ENCODE measurements around the gene NOB1. TPM values are rescaled to one million over a fixed set of nuclear protein-coding genes. Genes with fewer than 3 reads are reported as not detected.

The NOB1 gene
- total RNA-seq, 1 experiment from 2014 or later: 15.3 TPM

- Histone ChIP-seq H3K36me3 (peaks cover 67% of the 10 kb centered on the region), H3K27ac (no peak overlapping the region), H3K9me3 (replicated peaks) (no peaks in the 10 kb centered on the region), H3K4me3 (no peak overlapping the region), H3K4me1 (replicated peaks) (no peaks in the 10 kb centered on the region), H3K27me3 (replicated peaks) (no peaks in the 10 kb centered on the region)
- DNase-seq (ENCODE audit: low read depth in 1 of 2, low spot score in 2 of 2): no peak
These were observed 51.1 kb downstream of the NOB1 start for GRCh38 chr16:69703638-69704037.

GRCh38 chr16:69701866-69702265 is 52.9 kb downstream of the NOB1 start:
- H3K36me3 ChIP-seq: peaks cover 70% of the 10 kb centered on the region
- no peak for DNase-seq (ENCODE audit: low read depth in 1 of 2, low spot score in 2 of 2)

DNA sequence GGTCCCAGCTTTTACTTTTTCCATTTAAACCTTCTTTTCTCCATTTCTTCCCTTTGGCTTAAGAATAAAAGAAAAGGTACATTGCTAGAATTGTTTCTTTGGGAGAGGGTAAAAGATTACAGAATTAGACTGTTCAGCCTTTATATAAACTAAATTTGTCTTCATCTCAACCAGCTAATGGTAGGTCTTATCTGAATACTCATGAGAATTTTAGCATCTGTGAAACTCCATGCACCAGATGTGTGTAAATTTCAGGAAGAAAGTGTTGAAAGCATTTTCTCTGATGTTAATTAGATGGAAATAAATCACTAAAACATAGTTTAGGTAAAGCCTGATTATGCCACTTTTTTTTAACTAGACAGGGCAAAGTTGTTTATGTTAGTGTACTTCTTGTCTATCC is 53.3 kb downstream of the NOB1 start:
- no peaks in the 10 kb centered on the region for H3K4me1 ChIP-seq (replicated peaks)
- DNase-seq (ENCODE audit: low read depth in 1 of 2, low spot score in 2 of 2): no peak
- H3K27ac ChIP-seq: no peak overlapping the region
- H3K36me3 ChIP-seq: peaks cover 71% of the 10 kb centered on the region
- no peak overlapping the region for H3K4me3 ChIP-seq
- H3K9me3 ChIP-seq (replicated peaks): no peaks in the 10 kb centered on the region
- no peaks in the 10 kb centered on the region for H3K27me3 ChIP-seq (replicated peaks)

More at GRCh38 chr16:69701866-69702265, 52.9 kb downstream of the NOB1 start:
- H3K4me3 ChIP-seq: no peak overlapping the region
- H3K9me3 ChIP-seq (replicated peaks): no peaks in the 10 kb centered on the region
- no peaks in the 10 kb centered on the region for H3K4me1 ChIP-seq (replicated peaks)
- H3K27ac ChIP-seq: no peak overlapping the region
- H3K27me3 ChIP-seq (replicated peaks): no peaks in the 10 kb centered on the region

GRCh38 chr16:69699915-69700314 is 54.8 kb downstream of the NOB1 start:
- Histone ChIP-seq H3K36me3 (peaks cover 83% of the 10 kb centered on the region), H3K27me3 (replicated peaks) (no peaks in the 10 kb centered on the region), H3K9me3 (replicated peaks) (no peaks in the 10 kb centered on the region), H3K4me3 (no peak overlapping the region), H3K27ac (no peak overlapping the region), H3K4me1 (replicated peaks) (no peaks in the 10 kb centered on the region)
- no peak for DNase-seq (ENCODE audit: low read depth in 1 of 2, low spot score in 2 of 2)

DNA sequence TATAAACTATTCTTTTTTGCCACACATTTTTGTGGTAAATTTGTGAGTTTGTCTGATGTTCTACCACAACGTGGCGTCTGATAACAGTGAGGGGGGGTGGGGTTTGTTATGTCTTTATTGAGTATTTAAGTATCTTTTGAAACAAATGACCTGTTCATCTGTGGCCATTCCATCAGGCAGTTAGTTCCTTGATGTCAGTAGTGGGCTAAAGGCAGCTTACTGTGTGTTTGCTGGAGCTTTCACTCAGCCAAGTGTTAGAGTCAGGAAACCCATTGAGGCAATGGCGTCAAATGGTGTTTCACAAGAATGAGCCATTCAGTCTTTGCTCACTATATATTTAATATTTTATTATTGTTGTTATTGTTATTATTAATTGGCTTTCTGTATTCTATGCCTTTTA is 56.3 kb downstream of the NOB1 start:
- no peak for DNase-seq (ENCODE audit: low read depth in 1 of 2, low spot score in 2 of 2)
- Histone ChIP-seq H3K27ac (no peak overlapping the region), H3K36me3 (peaks cover 86% of the 10 kb centered on the region), H3K9me3 (replicated peaks) (no peaks in the 10 kb centered on the region), H3K27me3 (replicated peaks) (no peaks in the 10 kb centered on the region), H3K4me1 (replicated peaks) (no peaks in the 10 kb centered on the region), H3K4me3 (no peak overlapping the region)

DNA sequence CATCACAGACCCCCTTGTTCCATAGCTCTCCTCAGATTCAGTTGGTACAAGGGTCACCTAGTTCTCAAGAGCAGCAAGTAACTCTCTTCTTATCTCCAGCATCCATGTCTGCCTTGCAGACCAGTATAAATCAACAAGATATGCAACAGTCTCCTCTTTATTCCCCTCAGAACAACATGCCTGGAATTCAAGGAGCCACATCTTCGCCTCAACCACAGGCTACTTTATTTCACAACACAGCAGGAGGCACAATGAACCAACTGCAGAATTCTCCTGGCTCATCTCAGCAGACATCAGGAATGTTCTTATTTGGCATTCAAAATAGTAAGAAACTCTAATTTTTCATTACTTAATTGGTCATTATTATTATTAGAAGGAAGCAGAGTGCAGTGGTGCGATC is 60.8 kb downstream of the NOB1 start:
- H3K4me1 ChIP-seq (replicated peaks): no peaks in the 10 kb centered on the region
- no peak overlapping the region for H3K4me3 ChIP-seq
- H3K27ac ChIP-seq: no peak overlapping the region
- no peaks in the 10 kb centered on the region for H3K27me3 ChIP-seq (replicated peaks)
- no peak for DNase-seq (ENCODE audit: low read depth in 1 of 2, low spot score in 2 of 2)
- H3K9me3 ChIP-seq (replicated peaks): no peaks in the 10 kb centered on the region
- H3K36me3 ChIP-seq: peaks cover 80% of the 10 kb centered on the region

DNA sequence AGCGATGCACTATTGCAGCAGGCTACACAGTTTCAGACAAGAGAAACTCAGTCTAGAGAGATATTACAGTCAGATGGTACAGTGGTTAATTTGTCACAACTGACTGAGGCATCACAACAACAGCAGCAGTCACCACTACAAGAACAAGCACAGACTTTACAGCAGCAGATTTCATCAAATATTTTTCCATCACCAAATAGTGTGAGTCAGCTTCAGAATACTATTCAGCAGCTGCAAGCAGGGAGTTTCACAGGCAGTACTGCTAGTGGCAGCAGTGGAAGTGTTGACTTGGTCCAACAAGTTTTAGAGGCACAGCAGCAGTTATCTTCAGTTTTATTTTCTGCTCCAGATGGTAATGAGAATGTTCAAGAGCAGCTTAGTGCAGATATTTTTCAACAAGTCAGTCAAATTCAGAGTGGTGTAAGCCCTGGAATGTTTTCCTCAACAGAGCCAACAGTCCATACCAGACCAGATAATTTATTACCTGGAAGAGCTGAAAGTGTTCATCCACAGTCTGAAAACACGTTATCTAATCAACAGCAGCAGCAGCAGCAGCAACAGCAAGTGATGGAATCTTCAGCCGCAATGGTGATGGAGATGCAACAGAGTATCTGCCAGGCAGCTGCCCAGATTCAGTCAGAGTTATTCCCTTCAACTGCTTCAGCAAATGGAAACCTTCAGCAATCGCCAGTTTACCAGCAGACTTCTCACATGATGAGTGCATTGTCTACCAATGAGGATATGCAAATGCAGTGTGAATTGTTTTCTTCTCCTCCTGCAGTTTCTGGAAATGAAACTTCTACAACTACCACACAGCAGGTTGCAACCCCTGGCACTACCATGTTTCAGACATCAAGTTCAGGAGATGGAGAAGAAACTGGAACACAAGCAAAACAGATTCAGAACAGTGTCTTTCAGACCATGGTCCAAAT is 62.5 kb downstream of the NOB1 start:
- no peak for DNase-seq (ENCODE audit: low read depth in 1 of 2, low spot score in 2 of 2)
- Histone ChIP-seq H3K4me1 (replicated peaks) (no peaks in the 10 kb centered on the region), H3K27me3 (replicated peaks) (no peaks in the 10 kb centered on the region), H3K36me3 (peaks cover 74% of the 10 kb centered on the region), H3K9me3 (replicated peaks) (no peaks in the 10 kb centered on the region), H3K27ac (no peak overlapping the region), H3K4me3 (no peak overlapping the region)

Other genes starting within 250 kb of the NOB1 start
- 8.3 and 9.0 TPM in 2 replicates for gene NFAT5, start 189.0 kb downstream of the NOB1 start, total RNA-seq (2014; rRNA removed; shearing (Covaris generic))
- gene NQO1, start 28.4 kb downstream of the NOB1 start, total RNA-seq (2014; rRNA removed; shearing (Covaris generic)): 193 and 290 TPM in 2 replicates
- gene WWP2, start 7.4 kb upstream of the NOB1 start, total RNA-seq (2014; rRNA removed; shearing (Covaris generic)): 16.3 and 27.4 TPM in 2 replicates
- gene CLEC18A, start 196.4 kb upstream of the NOB1 start, total RNA-seq (2014; rRNA removed; shearing (Covaris generic)): not detected in 2 replicates

Measured in SJSA1 (cell line).